Fibroblast of lung (primary cell): ENCODE data around the gene COX10.

Source experiments
- CTCF ChIP-seq, 2 donors: IDR thresholded peaks in 1 of 2; conservative IDR thresholded peaks in 1 of 2; 1 replicate in 1 of 2; 2 replicates in 1 of 2; pipeline ENCODE4 v1.5.1; 2011 to 2012; ENCODE audit warnings: low read length in 2 of 2, control low read depth in 1 of 2, inconsistent platforms in 1 of 2, low read depth in 1 of 2, mild to moderate bottlenecking in 1 of 2
- EZH2 ChIP-seq: IDR thresholded peaks from 2 replicates; pipeline ENCODE4 v1.5.1; 2012; ENCODE audit warnings: low read length, control low read depth, mild to moderate bottlenecking; ENCODE audit errors: missing control alignments

DNA sequence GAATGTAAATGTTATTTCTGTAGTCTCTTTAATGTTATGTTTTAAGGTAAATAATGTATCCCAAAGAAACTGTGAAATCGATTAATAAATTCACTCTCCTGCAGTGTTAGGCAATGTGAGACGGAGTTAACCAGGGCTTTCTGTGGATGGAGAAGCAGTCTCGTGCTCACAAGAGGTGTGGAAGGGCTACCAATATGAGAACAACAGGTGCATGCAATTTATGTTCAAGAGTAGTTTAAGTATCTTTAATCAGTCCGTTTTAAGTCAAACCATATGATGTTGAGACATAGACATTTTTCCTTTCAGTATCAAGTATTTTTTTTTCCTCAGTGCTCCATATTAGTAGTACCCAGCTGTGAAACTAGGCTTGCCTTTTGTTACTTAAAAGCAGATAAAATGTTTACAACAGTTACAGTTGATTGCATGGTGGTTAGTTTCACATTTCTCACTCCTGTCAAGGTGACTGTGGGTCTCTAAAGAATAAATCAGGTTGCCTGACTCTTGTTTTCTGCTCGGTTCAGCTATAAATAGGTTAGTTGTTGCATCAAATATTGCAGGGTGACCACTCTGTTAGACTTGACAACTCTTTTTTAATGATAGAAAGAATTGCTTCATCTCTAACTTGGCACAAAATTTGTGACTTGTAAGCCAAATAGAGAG lies 54.4 kb downstream of the COX10 start:
- TF ChIP-seq CTCF (conservative IDR thresholded peaks at IDR 0.05 in 1 of 2, IDR thresholded peaks at IDR 0.05 in 1 of 2; ENCODE audit: low read depth in 1 of 2, low read length in 2 of 2) (no peak), EZH2 (no peak)
